K562 (cell line): ENCODE measurements around the gene ZSCAN29. TPM values are rescaled to one million over a fixed set of nuclear protein-coding genes. Genes with fewer than 3 reads are reported as not detected.

ENCODE experiments used
- AFF1 ChIP-seq, 2 experiments: fragments of 450-650 bp; IDR thresholded peaks; 2 replicates each; pipeline ENCODE4 v1.6.1; 2018; ENCODE audit warnings: mild to moderate bottlenecking in 2 of 2, low read depth in 1 of 2; ENCODE audit not compliant: partially characterized antibody in 2 of 2
- ATF3 ChIP-seq, 2 experiments: fragments of 450-650 bp in 1 of 2; sonication (generic) in 1 of 2; formaldehyde crosslinking in 1 of 2; IDR thresholded peaks in 1 of 2; conservative IDR thresholded peaks in 1 of 2; 2 replicates each; pipeline versions ENCODE4 v1.6.1 to v1.8.1; 2016 to 2023; ENCODE audit warnings: mild to moderate bottlenecking in 2 of 2, moderate library complexity in 2 of 2, inconsistent platforms in 1 of 2, missing genetic modification reagents in 1 of 2
- CSDE1 ChIP-seq, 2 experiments: fragments of 450-650 bp; IDR thresholded peaks; 2 replicates each; pipeline ENCODE4 v1.6.1; 2016; ENCODE audit warnings: mild to moderate bottlenecking in 1 of 2
- IRF9 ChIP-seq: fragments of 450-650 bp; IDR thresholded peaks from 2 replicates; pipeline ENCODE4 v1.6.1; 2016; ENCODE audit warnings: missing biosample characterization, missing genetic modification characterization
- PTTG1 ChIP-seq: fragments of 450-650 bp; IDR thresholded peaks from 2 replicates; pipeline ENCODE4 v1.6.1; 2016; ENCODE audit warnings: low read depth, mild to moderate bottlenecking, missing genetic modification characterization, missing compliant biosample characterization
- ZBTB8A ChIP-seq: fragments of 450-650 bp; IDR thresholded peaks from 2 replicates; pipeline ENCODE4 v1.6.1; 2018; ENCODE audit warnings: mild to moderate bottlenecking, moderate library complexity; ENCODE audit not compliant: partially characterized antibody
- ZNF449 ChIP-seq: fragments of 250-450 bp; sonication (Bioruptor Pico); IDR thresholded peaks from 2 replicates; pipeline ENCODE4 v1.8.0; 2022; ENCODE audit warnings: moderate library complexity, mild to moderate bottlenecking, inconsistent platforms
- ZNF518B ChIP-seq: fragments of 250-450 bp; sonication (Bioruptor Pico); IDR thresholded peaks from 2 replicates; pipeline ENCODE4 v1.5.0; 2021; ENCODE audit warnings: mild to moderate bottlenecking, moderate library complexity
- ZNF77 ChIP-seq: fragments of 250-450 bp; sonication (Bioruptor Pico); IDR thresholded peaks from 2 replicates; pipeline ENCODE4 v1.5.0; 2020
- polyA plus RNA-seq, 8 experiments: library from polyadenylated mRNA; depleted of rRNA in 4 of 8; stranded (reverse) in 5 of 8; unstranded in 3 of 8; fragments of >200 nt; fragmentation: Nextera tagmentation in 2 of 8; fragmentation: Illumina TruSeq in 1 of 8; extraction: Ambion mirVana in 2 of 8; extraction: Trizol in 1 of 8; gene quantifications; 2 replicates each; pipeline versions ENCODE4 v1.2.1 to v1.2.3, GENCODE V29; 2011 to 2014; ENCODE audit warnings: inconsistent platforms in 1 of 8, missing spikeins in 1 of 8
- total RNA-seq, 7 experiments: library from RNA; depleted of rRNA in 6 of 7; stranded (reverse); fragments of >200 nt in 6 of 7; fragmentation: Illumina TruSeq in 2 of 7; extraction: Trizol in 2 of 7; gene quantifications; 2 replicates each; pipeline versions ENCODE4 v1.2.1 to v1.2.3, GENCODE V29; 2011 to 2021; ENCODE audit warnings: low replicate concordance in 1 of 7

The ZSCAN29 gene
- total and polyA plus RNA-seq, 9 of the 15 experiments (the other 6 are each of a cell fraction or from before 2014, with no cell fraction given), result 2.5 to 28.6 (median 19.7) TPM

GRCh38 chr15:43410572-43411214 is 39.9 kb upstream of the ZSCAN29 start (continued):
- TF ChIP-seq CSDE1 (IDR thresholded peaks at IDR 0.05), result no peak
- TF ChIP-seq ZNF449 (CRISPR knock-in tag), result no peak
- TF ChIP-seq PTTG1 (tag), result no peak
- TF ChIP-seq ZBTB8A, result no peak
- TF ChIP-seq ATF3 (IDR thresholded peaks at IDR 0.05), result peak; percentile 57; the same call in 1 of the 2 replicates
- no peak for TF ChIP-seq ATF3 (CRISPR knock-in tag; conservative IDR thresholded peaks at IDR 0.05)
- TF ChIP-seq AFF1 (IDR thresholded peaks at IDR 0.05; ENCODE audit: low read depth in 1 of 2, partially characterized antibody in 2 of 2), result no peak
- TF ChIP-seq IRF9 (tag), result no peak
- no peak for TF ChIP-seq ZNF518B (CRISPR knock-in tag)
- TF ChIP-seq ZNF77 (CRISPR knock-in tag), result no peak
- TF ChIP-seq, all 486 proteins: peak for 35
